Astrocyte of the spinal cord (primary cell): ENCODE results near the gene MAST4.

ENCODE experiments used
- DNase-seq: peaks from one replicate; pipeline ENCODE4 v3.0.0; 2011; ENCODE audit warnings: low read depth, low spot score
- H3K4me3 ChIP-seq: 2 replicates; pipeline ENCODE4 v1.5.1; 2011; ENCODE audit warnings: low read depth, mild to moderate bottlenecking, low read length, moderate library complexity
- CTCF ChIP-seq: IDR thresholded peaks from 2 replicates; pipeline ENCODE4 v1.5.1; 2012; ENCODE audit warnings: low read depth, mild to moderate bottlenecking, low read length, inconsistent platforms
- in situ Hi-C: cut with HindIII; loops from 2 replicates; pipeline ENCODE4 v1.10.0; 2017; ENCODE audit warnings: low sequenced_read_pairs

The MAST4 gene

DNA sequence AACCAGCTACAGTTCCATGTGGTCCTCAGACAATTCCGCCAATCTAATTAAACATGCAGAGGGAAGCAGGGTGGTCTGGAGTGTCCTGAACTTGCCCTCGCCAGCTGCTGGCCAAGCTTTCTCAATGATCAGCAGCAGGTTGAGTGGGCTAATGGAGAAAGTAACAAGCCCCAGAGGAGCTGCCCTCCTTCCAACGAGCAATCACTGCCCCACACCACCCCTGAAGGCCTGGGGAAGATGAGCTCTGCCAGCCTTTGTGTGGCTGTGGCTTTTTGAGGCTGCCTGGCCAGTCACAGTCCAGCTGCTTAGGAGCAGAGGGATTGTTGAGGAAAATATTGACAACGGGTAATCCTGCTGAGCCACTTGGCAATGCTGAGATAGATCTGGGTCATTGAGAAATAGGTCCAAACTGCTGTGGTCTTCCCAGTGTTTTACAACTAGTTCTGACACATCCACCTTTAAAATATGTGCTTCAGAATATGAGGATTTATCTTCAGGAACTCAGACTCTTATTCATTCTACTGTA, 493.1 kb downstream of the MAST4 start:
- DNase-seq = peak; percentile 37
- in situ Hi-C loops = no loop called here
- no peak overlapping the region for H3K4me3 ChIP-seq
- TF ChIP-seq CTCF = no peak

- H3K4me3 ChIP-seq = no peak overlapping the region
- no peak for DNase-seq
- no peak for TF ChIP-seq CTCF
- in situ Hi-C loops = no loop called here
Measured at GRCh38 chr5:67090040-67090439, 493.8 kb downstream of the MAST4 start.

GRCh38 chr5:67090593-67090992, 494.4 kb downstream of the MAST4 start:
- TF ChIP-seq CTCF = no peak
- in situ Hi-C loops = no loop called here

DNA sequence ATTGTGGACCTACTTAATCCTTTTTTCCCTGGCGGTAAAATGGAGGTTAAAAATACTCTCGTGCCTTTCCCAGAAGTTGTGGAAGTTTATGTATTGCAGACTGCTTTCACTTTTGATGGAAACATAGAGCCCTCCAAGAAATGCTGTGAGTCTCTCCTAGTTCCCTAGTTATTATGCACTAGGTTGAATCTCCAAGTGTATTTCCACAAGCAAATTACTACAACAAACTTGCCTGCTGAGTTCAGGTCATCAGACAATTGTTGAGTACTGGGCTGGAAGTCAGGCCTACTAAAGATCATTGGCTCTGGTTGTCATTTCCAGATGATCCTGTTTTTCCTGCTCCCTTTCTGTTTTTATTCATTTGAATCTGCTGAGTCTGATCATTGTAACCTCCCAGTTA, 496.3 kb downstream of the MAST4 start:
- H3K4me3 ChIP-seq = no peak overlapping the region
- DNase-seq = peak; percentile 44
- in situ Hi-C loops = no loop called here
- no peak for TF ChIP-seq CTCF

More at GRCh38 chr5:67090593-67090992, 494.4 kb downstream of the MAST4 start:
- H3K4me3 ChIP-seq = no peak overlapping the region
- no peak for DNase-seq

DNA sequence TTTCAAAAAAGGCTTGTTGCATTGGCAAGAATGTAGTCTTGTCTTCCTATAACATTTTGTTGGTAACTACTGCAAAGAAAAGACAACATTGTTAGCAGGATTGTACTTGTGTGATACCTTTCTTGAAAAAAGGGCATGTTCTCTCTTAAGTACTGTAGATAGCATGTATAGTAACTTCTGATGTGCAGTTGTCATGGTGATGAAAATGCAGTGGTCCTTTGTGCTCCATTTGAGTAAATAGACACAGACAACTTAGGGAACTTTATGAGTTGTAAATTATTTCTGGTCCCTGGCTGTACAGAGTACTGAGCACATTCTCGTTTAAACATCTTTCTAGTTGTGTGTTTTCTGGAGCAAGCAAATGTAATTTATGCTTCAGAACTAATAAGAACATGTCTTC, 497.1 kb downstream of the MAST4 start:
- DNase-seq = no peak
- H3K4me3 ChIP-seq = no peak overlapping the region
- TF ChIP-seq CTCF = no peak
- in situ Hi-C loops = no loop called here

GRCh38 chr5:67094476-67095300, 498.5 kb downstream of the MAST4 start:
- DNase-seq = peak; percentile 92
- no peak overlapping the region for H3K4me3 ChIP-seq
- no peak for TF ChIP-seq CTCF
- in situ Hi-C loops = no loop called here
